ENCODE measurements around the gene DDX49.

The DDX49 gene, protein sequence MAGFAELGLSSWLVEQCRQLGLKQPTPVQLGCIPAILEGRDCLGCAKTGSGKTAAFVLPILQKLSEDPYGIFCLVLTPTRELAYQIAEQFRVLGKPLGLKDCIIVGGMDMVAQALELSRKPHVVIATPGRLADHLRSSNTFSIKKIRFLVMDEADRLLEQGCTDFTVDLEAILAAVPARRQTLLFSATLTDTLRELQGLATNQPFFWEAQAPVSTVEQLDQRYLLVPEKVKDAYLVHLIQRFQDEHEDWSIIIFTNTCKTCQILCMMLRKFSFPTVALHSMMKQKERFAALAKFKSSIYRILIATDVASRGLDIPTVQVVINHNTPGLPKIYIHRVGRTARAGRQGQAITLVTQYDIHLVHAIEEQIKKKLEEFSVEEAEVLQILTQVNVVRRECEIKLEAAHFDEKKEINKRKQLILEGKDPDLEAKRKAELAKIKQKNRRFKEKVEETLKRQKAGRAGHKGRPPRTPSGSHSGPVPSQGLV

DNA sequence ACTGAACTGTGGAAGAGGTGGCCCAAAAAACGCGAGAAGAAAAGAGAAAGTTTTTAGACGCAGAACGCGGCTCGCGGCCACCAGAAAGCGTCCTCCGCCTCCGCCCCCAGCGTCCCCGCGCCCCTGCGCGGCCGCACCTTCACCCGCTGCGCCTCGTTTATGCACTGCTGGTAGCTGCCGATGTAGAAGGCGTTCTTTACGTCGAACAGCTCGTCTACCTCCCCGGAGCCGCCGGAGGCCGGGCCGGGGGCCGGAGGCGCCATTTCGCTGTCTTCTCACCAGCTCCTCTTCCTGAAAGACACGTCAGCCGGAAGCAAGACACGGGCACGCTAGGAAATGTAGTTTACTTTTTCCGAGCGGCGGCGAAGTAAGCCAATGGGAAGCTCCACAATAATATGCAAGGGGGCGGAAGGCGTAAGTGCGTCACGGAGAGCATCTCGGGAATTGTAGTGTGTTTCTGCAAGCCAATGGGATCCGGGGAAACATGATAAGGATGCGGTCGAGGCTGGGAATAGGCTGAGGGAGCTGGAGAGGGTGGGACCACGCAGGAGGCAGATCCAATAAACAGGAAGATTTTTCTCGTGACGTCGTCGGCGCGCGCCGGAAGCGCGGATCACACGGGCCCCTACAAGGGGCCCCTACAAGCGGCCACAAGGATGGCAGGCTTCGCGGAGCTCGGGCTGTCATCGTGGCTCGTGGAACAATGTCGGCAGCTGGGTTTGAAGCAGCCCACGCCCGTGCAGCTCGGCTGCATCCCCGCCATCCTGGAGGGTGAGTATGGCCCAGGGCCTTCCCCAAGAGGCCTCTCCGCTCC is at the start of gene DDX49, which contains the start of gene COPE:
TSS of gene DDX49 (plus strand) at position 630 of the 814 bp plus-strand sequence. CDS start at position 657, 27 bp downstream.
TSS of gene COPE (minus strand) at position 302 of the 814 bp plus-strand sequence. CDS start at position 263, 39 bp downstream.
- DNase-seq (ENCODE audit: low read depth), result peak; percentile 100

DNA sequence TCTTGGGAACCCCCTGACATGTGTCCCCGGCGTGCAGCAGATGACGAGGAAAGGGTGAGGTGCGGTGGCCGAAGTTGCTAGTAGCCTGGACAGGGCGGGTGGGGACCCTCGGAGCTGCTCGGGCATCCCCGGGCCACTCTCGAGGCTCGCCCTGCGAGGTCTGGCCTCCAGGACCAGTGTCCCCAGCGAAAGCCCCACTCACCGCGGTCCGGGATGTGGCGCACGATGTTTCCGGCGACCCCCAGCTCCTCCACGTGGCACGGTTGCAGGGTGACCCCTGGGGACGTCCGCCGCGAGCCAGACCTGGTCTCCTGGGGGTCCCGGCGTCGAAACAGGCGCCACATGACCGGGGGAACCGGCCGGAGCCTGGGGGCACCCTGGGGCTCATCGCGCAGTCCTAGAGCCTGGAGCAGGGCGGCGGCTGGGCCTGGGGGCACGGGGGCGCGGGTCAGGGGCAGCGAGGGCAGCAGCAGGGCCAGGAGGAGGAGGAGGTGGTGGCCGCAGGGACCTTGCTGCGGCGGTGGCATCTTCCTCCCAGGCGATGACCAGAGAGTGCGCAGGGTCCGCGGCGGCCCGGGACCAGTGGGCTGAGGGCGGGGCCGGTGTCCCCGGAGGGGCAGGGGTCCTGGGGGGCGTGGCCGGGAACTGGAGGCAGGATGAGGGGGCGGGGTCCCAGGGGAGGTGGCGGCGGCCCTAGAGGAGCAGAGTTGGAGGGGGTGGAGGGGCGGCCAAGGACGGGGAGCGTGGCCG is 49.6 kb upstream of the DDX49 start:
- no peak for DNase-seq (ENCODE audit: low read depth)

DNA sequence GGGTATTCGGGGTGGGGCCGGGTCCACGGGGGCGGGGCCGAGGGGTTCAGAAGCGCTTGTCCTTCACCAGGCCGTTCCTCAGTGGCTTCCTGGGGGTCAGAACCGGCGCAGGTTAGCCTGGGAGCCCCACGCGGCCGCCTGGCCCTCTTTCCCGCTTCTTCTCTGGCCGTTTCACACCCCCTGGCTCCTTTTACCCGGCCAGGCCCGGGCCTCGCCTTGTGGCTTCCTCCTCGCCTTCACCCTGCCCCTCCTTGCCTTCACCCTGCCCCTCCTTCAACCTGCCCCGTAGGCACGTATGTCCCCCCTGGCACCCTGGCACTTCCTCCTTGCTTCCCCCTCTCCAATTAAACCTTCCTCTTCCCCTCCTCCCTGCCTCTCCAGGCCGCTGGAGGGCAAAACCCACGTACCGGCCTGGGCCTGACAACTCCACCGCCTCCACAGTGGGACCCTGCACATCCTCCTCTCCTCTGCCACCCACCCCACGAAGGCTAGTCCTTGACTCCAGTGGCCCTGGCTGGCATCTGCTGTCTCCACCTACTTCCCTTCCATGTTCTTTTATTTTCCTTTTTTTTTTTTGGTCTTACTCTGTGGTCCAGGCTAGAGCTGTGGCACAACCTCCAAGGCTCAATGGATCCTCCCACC is 48.9 kb upstream of the DDX49 start:
- DNase-seq (ENCODE audit: low read depth), result no peak

DNA sequence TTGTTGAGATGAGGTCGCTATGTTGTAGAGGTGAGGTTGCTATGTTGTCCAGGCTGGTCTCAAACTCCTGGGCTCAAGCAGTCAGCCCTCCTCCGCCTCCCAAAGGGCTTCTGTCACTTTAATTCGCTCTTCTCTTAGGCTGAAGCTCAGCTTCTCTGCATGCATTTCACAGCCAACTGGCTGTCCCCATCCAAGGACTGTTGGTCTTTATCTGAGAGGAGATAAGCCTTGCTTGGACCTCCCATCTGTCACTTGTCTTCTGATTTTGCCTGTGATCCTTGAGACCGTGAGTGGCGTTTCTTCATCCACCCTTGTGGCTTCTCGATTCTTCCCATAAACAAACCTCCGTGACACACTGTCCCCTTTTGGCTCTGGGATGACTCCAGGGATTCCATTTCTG is 48.0 kb upstream of the DDX49 start:
- DNase-seq (ENCODE audit: low read depth), result no peak

DNA sequence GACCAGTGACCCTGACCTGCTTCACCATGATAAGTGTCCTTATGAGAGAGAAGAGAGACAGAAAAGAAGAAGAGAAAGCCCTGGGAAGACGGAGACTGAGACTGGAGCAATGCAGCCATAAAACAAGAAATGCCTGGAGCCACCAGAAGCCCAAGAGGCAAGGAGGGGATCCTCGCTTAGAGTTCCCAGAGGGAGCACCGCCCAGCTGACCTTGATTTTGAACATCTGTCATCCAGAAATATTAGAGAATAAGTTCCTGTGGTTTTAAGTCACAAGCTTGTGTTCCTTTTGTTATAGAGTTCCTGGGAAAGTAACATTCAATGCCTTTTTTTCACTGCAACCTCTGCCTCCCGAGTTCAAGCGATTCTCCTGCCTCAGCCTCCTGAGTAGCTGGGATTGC is 43.8 kb upstream of the DDX49 start:
- no peak for DNase-seq (ENCODE audit: low read depth)

DNA sequence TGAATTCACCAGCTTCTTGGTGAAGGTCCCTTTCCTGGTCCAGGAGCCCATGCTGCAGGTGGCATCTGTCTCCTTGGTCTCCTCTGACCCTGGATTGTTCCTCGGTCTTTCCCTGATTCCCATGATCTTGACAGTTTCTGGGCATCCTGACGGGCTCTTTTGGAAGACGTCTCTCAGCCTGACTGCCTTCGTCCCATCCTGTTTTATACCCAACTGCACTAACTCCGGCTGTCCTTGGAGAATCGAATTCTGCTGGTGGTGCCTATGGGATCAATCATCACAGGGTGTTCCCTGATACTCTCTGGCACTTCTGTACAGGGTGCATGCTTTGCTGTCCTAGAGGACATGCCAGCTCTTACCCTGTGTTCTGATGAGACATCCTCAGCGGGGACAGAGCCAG is 42.6 kb upstream of the DDX49 start:
- no peak for DNase-seq (ENCODE audit: low read depth)

DNA sequence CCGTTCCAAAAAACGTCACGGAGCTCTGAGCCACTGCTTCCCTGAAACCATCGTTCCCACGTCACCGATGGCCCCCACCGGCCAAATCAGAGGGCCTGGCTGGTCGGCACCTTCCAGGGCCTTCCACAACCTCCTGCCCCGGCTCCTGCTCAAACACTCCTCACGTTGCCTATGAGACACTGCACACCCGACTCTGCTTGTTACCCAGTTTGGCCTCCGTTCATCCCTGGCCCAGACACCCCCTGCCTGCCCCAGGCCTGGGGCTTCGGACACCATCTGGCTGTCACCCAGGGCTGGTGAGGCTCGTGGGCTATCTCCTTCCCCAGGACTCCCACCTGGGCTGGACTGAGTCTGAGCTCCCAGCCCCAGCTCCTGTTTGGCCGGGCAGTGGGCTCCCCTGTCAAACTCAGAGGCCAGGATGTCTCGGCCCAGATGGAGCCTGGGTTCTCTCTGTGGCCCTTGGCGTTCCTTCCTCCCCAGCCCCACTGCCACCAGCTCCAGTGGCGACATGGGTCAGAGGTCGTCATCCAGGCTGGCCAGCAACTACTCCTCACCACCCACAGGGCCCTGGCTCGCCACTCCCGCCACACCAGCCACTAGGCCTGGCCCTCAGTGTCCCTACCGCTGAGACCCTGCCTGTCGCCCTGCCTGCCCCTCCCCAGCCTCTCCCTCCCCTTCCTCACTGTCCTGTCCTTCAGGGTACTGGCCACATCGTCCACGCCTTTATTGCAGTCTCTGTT is 41.3 kb upstream of the DDX49 start:
- no peak for DNase-seq (ENCODE audit: low read depth)

DNA sequence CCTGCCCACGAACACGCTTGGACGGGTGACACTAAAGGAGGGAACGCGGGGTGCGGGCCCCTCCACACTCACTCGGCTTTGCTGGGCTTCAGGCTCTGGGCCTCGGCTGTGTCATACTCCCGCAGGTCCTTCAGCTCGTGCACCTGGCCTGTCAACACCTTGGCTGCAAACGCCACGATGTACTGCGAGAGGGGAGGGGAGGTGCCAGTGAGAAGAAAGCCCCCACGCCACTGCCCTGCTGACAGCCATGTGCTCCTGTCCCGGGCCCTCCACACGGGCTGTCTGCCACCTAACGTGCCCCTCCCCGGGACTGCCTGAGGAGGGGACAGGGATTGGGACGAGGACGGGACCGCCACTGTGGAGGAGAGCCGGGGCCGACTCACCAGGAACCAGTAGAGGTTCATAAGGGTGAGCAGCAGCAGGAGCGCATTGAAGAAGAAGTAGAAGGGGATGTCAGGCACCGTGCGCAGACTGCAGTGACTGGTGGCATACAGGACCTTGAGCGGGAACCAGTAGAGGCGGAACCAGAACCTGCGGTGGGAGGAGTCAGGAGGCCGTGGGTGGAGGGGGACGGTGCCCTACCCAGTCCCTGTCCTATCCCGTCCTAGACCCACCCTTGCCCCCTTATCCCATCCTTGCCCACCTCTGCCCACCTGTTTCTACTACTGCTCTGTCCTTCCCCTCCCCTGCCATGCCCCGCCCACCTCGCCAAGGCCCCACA is 40.5 kb upstream of the DDX49 start:
- no peak for DNase-seq (ENCODE audit: low read depth)

DNA sequence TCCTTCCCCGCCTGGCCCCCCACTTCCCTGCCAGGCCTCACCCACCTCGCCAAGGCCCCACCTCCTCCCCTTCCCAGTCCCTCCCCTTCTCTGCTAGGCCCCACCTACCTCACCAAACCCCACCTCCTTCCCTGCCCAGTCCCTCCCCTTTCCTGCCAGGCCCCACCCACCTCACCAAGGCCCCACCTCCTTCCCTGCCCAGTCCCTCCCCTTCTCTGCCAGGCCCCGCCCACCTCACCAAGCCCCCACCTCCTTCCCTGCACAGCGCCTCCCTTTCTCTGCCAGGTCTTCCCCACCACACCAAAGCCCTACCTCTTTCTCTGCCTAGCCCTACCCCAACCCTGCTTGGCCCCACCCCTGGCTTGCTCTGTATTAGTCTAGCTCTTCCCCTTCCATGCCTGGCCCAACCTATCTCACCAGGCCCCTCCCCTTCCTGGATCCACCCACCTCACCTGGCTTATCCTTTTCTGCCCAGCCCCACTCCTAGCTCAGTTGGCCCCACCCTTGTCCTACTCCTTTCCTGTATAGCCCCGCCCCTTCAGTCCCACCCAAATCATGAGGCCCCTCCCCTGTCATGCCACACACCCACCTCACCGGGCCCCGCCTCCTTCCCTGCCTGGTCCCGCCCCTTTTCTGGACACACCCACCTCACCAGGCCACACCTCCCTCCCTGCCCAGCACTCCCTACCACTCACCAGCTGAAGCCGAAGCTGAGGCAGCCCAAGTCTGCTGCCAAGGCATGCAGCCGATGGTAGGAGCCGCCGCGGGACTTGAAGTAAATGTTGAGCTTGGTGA is 39.7 kb upstream of the DDX49 start:
- DNase-seq (ENCODE audit: low read depth), result peak; percentile 55

DNA sequence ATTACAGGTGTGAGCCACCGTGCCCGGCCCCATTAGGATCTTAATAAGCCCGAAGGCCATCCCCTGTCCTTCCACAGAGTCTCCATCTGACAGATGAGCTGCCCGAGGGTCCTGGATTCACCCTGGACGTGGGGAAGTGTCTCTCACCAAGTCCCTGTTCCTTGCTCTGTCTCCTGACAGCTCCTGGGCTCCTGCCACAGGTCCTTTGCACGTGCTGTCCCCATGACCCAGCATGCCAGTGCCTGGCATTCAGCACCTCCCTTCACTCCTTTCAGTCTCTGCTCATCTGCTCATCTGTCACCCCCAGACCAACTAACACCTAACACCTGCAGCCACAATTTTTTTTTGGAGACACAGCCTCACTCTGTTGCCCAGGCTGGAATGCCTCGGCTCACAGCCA is 38.0 kb upstream of the DDX49 start:
- DNase-seq (ENCODE audit: low read depth), result no peak

DNA sequence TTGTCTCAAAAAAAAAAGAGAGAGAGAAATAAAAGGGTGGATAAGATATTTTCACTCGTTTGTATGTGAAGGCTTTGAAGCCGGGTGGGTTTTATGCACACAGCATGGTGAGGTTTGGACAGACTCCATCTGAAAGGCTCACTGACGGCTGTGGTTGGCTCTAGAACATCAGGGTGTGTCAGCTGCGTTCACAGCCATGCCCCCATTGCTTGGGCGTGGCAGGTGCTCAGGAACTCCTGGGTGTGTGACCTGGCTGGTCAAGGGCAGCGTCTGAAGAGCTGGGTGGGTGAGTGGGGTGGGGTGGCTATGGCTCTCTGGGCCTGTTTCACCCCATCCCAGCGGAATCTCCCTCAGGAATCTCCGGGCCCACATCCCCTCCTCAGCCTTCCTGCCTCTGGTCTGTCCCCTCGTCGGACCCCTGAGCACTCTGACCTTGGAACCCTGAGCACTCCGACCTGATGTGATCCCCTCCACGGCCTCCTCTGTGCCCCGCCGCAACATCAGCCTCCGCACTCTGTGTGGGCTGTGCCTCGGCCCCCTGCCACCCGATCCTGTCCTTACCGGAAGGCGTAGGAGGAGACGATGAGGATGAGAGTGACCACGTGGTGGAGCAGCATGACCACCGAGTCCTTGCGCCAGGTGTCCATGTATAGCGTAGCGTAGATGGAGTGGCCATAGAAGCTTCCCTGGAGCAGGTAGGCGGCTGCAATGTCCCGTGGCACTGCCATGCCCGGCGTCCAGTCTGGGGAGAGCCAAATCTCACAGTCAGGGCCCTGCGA is 35.8 kb upstream of the DDX49 start:
- DNase-seq (ENCODE audit: low read depth), result no peak

DNA sequence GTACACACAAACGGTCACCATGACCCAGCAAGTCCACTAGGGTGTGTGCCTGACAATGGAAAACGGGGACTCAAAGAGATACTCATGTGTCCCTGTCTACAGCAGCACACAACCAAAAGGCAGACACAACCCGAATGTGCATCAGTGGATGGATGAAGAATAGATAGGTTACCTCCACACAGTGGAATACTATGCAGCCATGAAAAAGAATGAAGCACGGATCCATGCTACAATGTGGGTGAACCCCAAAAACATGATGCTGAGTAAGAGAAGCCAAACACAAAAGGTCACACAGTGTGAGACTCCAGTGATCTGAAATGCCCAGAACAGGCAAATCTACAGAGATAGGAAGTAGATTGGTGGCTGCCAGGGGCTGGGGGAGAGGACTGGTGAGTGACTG is 32.5 kb upstream of the DDX49 start:
- DNase-seq (ENCODE audit: low read depth), result no peak

DNA sequence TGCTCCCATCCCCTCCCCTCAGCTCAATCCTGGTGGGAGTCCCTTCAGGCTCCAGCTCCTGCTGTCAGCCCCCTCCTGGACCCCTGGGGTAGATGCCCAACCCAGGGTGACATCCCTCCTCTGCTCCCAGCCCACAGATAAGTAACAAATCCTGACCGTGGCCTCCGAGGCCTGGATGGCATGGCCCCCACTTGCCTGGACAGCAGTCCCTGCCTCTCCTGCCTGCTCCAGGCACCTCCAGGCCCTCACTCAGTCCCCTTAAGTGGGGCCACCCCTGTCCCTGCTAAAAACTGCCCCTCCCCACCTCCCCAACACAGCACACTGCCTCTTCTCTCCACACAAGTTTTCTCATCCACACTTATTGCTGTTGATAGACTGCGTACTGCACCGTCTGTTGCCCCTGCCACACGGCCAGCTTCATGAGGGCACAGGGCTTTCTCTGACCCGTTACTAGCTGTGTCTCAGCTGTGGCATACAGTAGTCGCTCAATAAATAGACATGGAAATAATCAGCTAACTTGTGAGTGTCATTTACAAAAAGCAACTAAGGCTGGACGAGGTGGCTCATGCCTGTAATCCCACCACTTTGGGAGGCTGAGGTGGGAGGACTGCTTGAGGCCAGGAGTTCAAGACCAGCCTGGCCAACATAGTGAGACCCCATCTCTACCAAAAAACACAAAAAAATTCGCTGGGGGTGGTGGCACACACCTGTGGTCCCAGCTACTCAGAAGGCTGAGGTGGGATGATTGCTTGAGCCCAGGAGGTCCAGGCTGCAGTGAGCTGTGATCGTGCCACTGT is 29.4 kb upstream of the DDX49 start:
- no peak for DNase-seq (ENCODE audit: low read depth)

DNA sequence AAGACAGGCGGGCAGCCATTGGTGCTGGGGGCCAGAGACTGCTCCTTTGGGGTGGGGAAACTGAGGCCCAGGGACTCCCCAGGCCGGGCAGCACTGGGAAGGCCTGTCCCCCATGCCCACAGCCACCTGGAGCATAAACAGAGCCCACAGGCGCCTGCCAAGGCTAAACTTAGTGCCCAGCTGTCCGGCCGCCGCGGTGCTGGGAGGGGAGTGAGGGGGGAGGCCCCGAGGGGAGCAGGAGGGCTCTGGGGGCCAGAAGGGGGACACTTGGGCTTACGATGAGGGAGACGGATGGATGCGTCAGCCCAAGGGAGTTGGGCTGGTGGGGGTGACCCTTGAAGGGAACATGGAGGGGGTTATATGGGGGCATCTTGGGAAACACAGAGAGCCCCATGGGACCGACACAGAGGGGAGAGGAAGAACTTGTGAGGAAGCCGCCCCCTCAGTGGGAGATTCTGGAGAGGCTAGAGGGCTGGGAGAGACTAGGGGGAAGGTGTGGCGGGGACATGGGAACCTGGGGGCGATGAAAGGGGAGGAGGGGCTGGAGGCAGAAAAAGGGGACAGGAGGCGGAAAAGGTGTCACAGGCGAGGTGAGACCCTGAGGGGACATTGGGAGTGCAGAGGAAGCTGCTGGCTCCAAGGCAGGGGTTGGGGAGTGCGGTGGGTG is 25.8 kb upstream of the DDX49 start:
- no peak for DNase-seq (ENCODE audit: low read depth)

DNA sequence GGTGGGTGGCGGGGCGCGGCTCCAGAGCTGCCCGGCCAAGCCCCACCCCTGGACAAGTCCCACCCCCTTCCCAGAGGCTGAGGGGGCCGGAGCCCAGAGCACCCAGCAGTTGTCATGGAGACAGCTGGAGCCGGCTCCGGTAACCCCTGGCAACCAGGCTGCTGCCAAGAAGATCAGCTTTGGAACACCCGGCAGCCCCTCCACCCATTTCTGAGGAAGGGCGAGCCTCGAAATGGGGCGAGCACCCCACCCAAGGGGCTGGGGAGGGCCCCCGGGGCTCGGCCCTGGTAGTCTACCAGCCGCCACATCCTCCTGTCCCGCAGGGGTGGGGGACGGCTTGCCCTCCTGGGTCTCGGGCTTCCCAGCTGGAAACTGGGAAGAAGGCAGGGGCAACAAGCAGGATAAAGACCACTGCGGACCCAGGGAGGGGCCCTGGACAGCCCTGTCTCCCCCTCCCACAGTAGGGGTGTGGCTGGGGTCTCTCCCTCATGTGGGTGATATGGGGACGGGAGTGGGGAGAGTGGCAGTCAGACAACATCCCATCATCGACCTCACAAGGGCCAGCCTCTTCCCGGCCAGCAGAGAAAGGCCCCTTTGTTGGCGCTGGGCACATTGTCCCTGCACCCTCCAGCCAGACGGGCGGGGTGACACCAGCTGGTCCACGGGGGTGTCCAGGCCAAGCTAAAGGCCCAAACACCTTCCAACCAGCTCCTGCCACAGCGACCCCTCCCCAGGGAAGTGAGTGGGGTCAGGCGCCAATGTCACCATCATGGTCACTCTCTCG is 25.1 kb upstream of the DDX49 start:
- DNase-seq (ENCODE audit: low read depth), result peak; percentile 49

DNA sequence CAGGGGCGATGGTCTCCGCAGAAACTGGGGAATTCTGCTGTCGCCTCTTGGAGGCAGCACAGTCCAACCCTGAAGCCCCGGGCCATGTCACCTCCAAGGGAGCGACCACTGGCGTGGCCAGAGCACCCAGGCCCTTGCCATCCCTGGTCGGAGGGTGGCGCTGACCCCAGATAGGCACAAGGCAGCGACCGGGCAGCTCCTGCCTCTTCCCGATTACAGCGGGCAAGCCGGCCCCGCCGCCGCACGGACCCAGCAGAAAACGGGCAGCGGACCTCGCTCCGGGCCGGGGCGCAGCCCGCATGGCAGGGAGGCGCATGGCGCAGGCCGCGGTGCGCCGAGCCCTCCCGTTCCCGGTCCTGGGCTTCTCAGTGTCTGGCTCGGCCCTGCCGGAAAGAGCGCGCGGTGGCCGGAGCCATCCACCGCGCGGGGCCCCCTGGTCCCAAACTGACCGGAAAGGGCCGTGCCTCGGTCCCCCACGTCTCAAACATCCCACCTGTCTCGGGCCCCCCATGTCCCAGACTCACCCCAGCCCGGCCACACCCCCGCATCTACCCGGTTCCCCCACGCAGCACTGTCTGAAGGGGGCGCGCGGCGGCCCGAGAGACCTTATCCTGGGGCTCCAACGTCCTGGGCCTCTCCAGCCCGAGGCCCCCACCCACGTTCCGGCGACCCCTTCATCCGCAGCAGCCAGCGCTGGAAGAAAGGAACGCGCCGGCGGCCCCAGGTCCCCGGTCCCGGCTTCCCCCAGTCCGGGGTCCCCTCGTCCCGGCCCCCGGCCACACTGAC is 24.3 kb upstream of the DDX49 start:
- DNase-seq (ENCODE audit: low read depth), result peak; percentile 66
